GM12891 (cell line): ENCODE data around the gene S100G.

Experiments
- PAX5 ChIP-seq: IDR thresholded peaks from 2 replicates; pipeline ENCODE4 v1.6.1; 2011; ENCODE audit warnings: low read length, moderate library complexity, mild to moderate bottlenecking; ENCODE audit not compliant: insufficient read depth, severe bottlenecking
- POLR2A ChIP-seq: IDR thresholded peaks from 2 replicates; pipeline ENCODE4 v1.6.1; 2011; ENCODE audit warnings: low read depth, low read length, control low read depth
- POLR2AphosphoS5 ChIP-seq: IDR thresholded peaks from 2 replicates; pipeline ENCODE4 v1.6.1; 2011; ENCODE audit warnings: low read depth, low read length, control low read depth
- TAF1 ChIP-seq: IDR thresholded peaks from 2 replicates; pipeline ENCODE4 v1.6.1; 2011; ENCODE audit warnings: low read depth, low read length, control low read depth

GRCh38 chrX:16699389-16699788 lies 49.4 kb downstream of the S100G start:
- TF ChIP-seq POLR2AphosphoS5 (no peak), POLR2A (no peak), TAF1 (no peak), PAX5 (no peak)
